ENCODE measurements around the gene BRSK1. TPM values are rescaled to one million over a fixed set of nuclear protein-coding genes. Genes with fewer than 3 reads are reported as not detected.
"Not testable (repeated sequence)": the region's sequence is repeated elsewhere in the genome, so short reads cannot be mapped to it uniquely, and the experiment has no call there.

BRSK1 gene
- total and polyA plus RNA-seq, 7 donors = 0.14 to 1.1 (median 0.77) TPM

- Histone ChIP-seq H3K4me3 (peak overlapping the region; percentile 15), H3K4me1 (no peaks in the 10 kb centered on the region), H3K27ac (no peak overlapping the region), H3K36me3 (ENCODE audit: insufficient read depth in 1 of 2, low read depth in 1 of 2) (no peaks in the 10 kb centered on the region), H3K9me3 (no peaks in the 10 kb centered on the region), H3K27me3 (ENCODE audit: insufficient read depth in 3 of 3, low read length in 2 of 3) (peaks cover 0 to 10% (median 0%) of the 10 kb centered on the region in 3 donors)
- DNase-seq (no peak), ATAC-seq (no peak)
- TF ChIP-seq CTCF (IDR thresholded peaks at IDR 0.05) = no peak
- intact Hi-C loops (cut with DNase I) = no loop called here
- WGBS, 3 donors = 75 to 87% (median 83%) methylated on average over 6 of the region's 6 CpGs
Observed at GRCh38 chr19:55324662-55325061, 40.9 kb downstream of the BRSK1 start.

- Histone ChIP-seq H3K4me3 (peak within 1 kb of the TSS; percentile 15), H3K9me3 (no peaks in the 10 kb centered on the region), H3K36me3 (ENCODE audit: insufficient read depth in 1 of 2, low read depth in 1 of 2) (no peaks in the 10 kb centered on the region), H3K27me3 (ENCODE audit: insufficient read depth in 3 of 3, low read length in 2 of 3) (peaks cover 0 to 10% (median 0%) of the 10 kb centered on the region in 3 donors), H3K27ac (no peak within 1 kb of the TSS), H3K4me1 (no peaks in the 10 kb centered on the region)
- intact Hi-C loops (cut with DNase I) = no loop called here
- no peak for ATAC-seq
- DNase-seq = no peak
- no peak for TF ChIP-seq CTCF (IDR thresholded peaks at IDR 0.05)
- 73 to 76% (median 75%) methylated on average over 14 of the region's 14 CpGs for WGBS, 3 donors
Observed at GRCh38 chr19:55325172-55325571, 41.4 kb downstream of the BRSK1 start, which contains the start of gene TMEM150B. Gene TMEM150B (minus strand): TSS chr19:55325341. CDS start chr19:55321036, 4,305 bp downstream.

GRCh38 chr19:55328774-55329318 lies 45.0 kb downstream of the BRSK1 start:
- H3K27ac ChIP-seq; DNase-seq; H3K4me1 ChIP-seq; intact Hi-C loops (cut with DNase I); ATAC-seq; H3K4me3 ChIP-seq; H3K9me3 ChIP-seq; H3K36me3 ChIP-seq (ENCODE audit: insufficient read depth in 1 of 2, low read depth in 1 of 2): not testable (repeated sequence)
- H3K27me3 ChIP-seq (ENCODE audit: insufficient read depth in 3 of 3, low read length in 2 of 3) = peaks cover 0 to 18% (median 0%) of the 10 kb centered on the region in 3 donors
- 69 to 74% (median 70%) methylated on average over 4 of the region's 4 CpGs for WGBS, 3 donors

- ATAC-seq; DNase-seq; H3K4me3 ChIP-seq; H3K4me1 ChIP-seq; H3K36me3 ChIP-seq (ENCODE audit: insufficient read depth in 1 of 2, low read depth in 1 of 2); H3K27ac ChIP-seq; intact Hi-C loops (cut with DNase I); H3K9me3 ChIP-seq: not testable (repeated sequence)
- H3K27me3 ChIP-seq (ENCODE audit: insufficient read depth in 3 of 3, low read length in 2 of 3) = peaks cover 0 to 28% (median 0%) of the 10 kb centered on the region in 3 donors
- WGBS, 3 donors = 86 to 88% (median 86%) methylated on average over 6 of the region's 6 CpGs
Observed at GRCh38 chr19:55329791-55330190, 46.0 kb downstream of the BRSK1 start.

DNA sequence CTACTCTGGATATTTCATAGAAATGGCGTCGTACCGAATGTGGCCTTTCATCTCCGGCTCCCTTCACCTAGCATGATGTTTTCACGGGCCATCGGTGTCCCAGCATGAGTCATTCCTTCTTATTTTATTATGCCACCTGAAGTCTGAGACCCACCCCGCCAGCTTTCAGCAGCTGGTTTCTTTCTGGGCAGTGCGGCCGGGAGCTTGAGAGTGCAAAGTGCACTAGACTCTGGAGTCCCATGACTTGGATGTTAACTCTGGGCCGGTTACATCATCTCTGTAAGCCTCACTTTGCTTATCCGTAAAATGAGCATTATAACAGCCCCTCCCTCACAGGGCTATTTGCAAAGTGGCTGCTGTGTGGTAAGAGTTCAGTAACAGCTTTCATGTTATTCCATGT lies 50.1 kb downstream of the BRSK1 start:
- H3K27ac ChIP-seq = no peak overlapping the region
- ATAC-seq (no peak), DNase-seq (no peak)
- no peak overlapping the region for H3K4me3 ChIP-seq
- peaks cover 0 to 33% (median 0%) of the 10 kb centered on the region in 3 donors for H3K27me3 ChIP-seq (ENCODE audit: insufficient read depth in 3 of 3, low read length in 2 of 3)
- H3K9me3 ChIP-seq = no peaks in the 10 kb centered on the region
- TF ChIP-seq CTCF (IDR thresholded peaks at IDR 0.05) = no peak
- H3K36me3 ChIP-seq (ENCODE audit: insufficient read depth in 1 of 2, low read depth in 1 of 2) = no peaks in the 10 kb centered on the region
- intact Hi-C loops (cut with DNase I) = no loop called here
- WGBS, 3 donors = 67 to 69% (median 68%) methylated on average over 11 of the region's 11 CpGs
- H3K4me1 ChIP-seq = peaks cover 4% of the 10 kb centered on the region
